UCSD-AML1 (cell line): ENCODE results near the gene ILDR1.
A peak's percentile ranks its signal among the peaks of the same experiment; 100 is the strongest.
"Not testable (repeated sequence)": the region's sequence is repeated elsewhere in the genome, so short reads cannot be mapped to it uniquely, and the experiment has no call there.

Experiments used
- DNase-seq: peaks from one replicate; lab custom pipeline; 2025; ENCODE audit not compliant: unreplicated experiment; lab: John Stamatoyannopoulos, UW

The ILDR1 gene

DNA sequence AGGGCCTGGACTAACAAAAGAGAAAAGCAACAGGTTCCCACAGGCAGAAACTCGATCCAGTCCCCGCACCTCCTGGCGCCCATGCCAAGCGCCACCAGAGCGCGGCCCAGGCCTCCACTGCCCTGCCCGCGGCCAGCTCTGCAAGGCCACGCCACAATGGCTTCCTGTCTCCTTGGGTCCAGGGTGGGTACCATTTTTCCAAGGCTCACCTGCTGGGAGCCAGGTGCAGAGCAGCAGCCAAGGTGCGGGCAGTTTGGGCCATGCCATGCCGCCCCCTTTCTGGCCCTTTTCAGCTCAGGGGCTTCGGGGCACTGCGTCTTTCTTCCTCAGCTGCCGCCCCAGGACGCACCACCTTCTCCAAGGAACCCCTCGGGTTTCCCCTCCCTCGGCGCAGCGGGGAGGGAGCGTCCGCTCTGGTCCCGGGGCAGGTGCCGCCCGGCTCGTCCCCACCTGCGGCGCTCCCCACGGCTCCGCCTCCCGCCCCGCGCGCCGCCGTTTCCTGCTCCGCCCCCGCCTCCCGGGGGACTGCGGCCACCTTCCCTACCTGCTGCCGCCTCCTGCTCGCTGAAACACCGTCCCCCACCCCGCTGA, at the start of gene ILDR1:
Gene ILDR1, minus strand, starts transcription at position 437 of the 591 bp plus-strand sequence. Its CDS starts 170 bp downstream, at position 267.
- DNase-seq, result no peak

DNA sequence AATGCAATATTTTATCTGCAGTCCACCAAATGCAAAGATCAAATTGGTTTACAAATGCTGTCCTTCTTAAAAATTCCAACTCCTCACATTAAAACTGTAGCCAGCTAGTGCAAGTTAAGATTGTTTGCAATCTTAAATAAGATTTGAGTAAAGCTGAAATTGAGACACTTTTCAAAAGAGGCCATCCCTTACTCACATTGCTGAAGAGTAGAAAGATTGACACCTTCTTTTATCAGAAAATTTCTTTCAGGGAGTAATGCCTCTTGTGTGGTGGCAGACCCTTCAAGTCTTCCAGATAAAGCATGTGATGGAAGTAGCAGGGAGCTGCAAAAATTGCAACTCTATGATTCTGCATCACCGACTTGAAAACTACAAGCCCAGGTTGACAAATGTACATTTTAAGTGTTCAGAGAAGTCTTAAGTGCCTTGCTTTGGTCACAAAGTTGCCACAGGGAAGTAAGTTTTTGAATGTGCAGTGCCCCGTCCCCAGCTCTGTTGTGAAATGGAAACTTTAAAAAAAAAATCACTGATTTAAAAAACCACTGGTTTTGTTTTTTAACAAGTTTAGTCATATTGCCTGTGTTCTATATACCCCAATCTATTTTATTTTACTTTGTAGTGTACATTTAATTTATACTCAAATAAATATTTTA, 45.7 kb upstream of the ILDR1 start:
- DNase-seq, result no peak

DNA sequence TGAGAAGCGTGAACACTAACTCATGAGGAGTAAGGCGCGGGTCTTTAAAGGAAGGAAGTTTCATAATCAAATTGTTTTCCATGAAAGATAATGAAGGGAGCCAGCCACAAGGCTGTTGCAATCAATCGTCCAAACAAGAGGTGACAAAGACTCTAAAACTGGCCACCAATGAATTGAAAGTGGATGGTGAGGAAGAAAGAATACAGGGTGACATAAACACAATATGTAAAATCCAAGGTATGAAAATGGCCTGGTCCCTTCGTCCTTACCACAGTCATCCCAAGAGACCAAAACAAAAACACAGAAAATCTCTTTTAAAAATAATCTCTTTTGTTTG, 45.1 kb upstream of the ILDR1 start:
- no peak for DNase-seq

DNA sequence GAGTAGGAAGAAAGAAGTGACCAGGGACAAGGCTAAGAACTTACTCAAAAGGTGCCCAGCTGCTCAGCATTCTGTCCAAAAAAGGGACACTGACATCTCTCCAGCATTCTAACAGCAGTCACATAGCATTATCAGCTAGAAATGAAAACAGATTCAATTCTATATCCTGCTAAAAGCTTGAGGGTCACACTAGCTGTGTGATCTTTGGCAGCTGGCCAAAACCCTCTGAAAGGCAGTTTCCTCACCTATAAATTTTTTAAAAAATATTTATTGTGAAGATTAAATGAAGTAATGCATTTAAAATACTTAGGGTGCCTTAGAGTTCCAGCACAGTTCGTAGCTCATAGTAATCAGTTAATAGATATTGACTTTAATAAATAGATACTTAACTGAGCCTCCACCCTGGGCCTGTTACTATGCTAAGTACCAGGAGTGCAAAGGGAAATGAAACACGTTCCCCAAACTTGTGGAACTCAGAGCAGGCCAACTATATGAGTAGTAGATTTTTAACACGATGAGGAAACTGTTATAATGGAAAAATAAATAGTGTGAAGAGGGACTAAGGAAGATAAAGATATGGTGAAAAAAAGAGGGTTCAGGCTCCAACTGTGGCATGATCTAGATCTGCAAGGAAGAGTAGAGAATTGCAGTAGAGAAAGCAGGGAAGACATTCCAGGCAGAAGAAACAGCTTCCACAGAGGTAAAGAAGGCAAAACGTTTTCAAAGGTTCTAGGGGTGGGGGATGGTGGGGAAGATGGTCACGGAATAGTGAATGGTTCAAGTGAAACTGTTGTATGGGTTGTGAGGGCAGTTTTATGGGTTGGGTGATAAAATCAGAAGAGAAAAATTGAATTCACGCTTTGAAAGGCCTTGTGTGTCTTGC, 44.5 kb upstream of the ILDR1 start:
- peak; percentile 23 for DNase-seq

DNA sequence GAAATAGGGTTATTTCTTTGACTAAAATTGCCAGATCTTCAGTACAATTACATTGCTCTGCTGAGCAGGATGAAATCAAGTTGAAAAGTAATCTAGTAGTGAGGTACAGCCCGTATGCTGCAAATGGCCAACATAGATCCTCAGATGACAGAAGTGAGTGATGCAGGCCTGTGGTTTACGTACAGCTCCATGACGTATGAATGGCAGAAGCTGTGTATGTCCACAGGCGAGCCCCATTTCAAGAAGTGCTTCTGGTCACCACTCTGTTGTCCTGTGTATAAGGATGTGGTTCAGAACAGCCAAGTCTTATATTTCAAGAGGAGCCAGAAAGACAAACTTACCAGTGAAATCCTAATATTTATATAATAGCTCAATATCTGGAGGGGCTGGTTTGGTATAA, 42.3 kb upstream of the ILDR1 start:
- DNase-seq, result no peak

DNA sequence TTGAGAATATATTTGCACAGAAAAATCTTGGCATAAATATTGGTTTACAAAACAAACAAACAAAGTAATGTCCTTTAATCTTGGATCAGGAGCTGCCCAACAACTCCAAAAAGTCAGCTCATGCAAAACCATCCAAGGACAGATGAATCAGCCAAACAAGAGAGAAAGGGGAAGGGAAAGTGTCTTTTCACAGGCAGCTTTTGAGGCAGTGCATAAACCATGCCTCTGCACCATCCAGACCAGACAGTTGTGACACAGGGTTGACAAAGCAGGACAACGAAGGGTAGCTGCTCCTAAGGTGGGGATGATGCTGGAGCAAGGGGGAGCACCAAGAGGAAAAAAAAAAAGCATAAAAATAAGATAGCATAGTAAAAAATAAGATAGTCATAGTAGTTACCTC, 41.9 kb upstream of the ILDR1 start:
- no peak for DNase-seq

DNA sequence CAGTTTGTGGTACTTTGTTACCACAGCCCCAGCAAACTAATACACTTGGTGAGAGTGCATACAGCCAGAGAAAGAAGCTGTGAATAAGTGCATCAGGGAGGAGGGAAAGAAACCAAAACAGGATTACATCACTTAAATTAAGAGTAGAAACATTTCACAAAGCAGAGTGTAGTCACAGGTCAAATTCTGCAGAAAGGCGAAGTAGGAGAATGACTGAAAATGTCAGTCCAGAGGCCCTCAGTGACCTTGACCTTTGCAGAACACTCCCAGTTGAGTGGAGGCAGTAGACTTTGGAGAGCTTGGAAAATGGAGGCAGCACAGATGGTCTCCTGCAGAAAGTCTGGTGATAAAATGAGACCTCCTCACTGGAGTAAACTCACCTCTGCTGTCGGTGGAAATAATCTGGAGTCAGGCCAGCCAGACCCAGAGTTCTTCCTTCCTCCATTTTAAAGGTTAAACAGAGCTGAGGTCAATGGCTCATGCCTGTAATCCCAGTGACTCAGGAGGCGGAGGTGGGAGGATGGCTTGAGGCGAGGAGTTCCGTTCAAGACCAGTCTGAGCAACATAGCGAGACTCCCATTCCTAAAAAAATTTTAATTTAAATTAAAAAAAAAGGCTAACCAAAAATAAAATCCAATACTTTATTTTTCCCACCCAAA, 38.1 kb upstream of the ILDR1 start:
- no peak for DNase-seq

DNA sequence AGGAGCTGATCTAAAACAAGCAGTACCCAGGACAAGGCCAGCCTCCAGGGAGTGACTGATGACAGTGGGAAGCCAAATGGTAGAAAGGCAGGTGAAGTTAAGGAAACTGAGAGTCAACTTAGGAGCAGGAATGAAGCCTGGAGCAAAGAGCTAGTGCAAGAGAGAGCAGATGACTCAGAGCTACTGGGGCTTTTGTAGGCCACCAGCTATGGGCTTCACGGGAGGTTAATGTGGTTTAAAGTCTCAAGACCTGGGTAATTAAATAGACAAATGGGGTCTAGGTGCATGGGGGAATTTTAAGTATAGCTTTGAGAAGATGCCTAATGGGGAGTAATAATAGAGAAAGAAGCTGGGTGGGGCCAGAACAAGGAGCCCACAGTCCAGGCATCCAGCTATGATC, 36.2 kb upstream of the ILDR1 start:
- no peak for DNase-seq

DNA sequence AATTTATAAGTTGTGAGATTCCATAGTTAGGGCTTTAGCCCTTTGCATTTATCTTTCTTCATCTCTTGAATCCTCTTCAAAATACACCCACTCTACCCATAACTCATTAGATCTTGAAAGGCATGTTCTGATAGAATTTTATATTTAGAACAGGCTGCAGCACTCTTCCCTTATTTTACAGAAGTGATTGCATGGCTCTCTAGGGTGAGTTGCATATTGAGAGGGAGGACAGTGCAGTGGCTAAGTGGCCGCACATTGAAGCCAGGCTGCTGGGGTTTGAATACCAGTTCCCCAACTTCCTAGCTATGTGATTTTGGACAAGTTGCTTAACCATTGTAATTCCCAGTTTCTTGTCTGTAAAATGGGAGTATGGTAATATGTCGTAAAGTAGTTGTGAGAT, 35.6 kb upstream of the ILDR1 start:
- no peak for DNase-seq

DNA sequence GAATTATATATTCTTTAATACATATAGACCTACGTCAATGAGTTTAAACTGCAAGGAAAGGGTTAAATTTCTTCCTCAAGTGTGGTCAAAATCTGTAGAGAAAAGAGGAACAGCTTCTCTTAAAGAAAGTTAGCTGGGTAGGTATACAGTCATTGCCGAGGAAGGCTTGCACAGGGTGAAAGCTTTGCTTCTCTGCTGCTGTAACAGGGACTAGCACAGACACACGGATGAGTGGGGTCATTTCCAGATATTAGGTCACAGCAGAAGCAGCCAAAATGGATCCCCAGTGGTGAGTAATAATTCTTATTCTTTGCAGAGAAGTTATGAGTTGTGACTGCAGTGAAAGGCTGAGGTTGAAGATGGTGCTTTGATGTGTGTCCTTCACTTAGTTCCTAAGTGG, 33.2 kb upstream of the ILDR1 start, which contains the start of gene CD86:
Gene CD86, plus strand, starts transcription at position 148 of the 400 bp plus-strand sequence. Its CDS starts 128 bp downstream, at position 276.
- peak; percentile 14 for DNase-seq

DNA sequence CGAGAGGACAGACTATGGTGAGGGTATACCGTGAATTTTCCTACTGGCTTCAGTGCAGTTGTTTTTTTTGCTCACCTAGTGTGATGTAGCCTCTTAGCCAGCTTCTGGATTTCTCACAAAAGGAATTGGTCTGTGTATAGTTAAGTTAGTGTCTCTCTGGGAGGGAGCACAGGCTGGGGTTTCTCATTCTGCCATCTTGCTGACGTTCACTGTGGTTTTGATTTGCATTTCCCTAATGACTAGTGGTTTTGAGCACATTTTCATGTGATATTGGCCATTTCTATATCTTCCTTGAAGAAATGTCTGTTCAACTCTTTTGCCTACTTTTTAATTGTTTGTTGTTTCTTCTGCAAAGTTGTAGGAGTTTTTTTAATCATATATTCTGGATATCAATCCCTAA, 30.9 kb upstream of the ILDR1 start:
- no peak for DNase-seq

DNA sequence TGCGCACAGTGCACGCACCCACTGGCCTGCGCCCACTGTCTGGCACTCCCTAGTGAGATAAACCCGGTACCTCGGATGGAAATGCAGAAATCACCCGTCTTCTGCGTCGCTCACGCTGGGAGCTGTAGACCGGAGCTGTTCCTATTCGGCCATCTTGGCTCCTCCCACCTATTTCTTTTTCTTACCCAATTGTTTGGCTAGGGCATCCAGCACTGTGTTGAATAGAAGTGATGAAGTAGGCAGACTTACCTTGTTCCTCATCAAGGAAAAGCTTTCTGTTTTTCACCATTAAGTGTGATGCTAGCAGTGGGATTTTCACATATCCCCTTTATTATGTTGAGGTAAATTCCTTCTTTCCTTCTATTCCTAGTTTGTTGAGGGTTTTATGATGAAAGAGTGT, 25.7 kb upstream of the ILDR1 start:
- DNase-seq, result not testable (repeated sequence)

DNA sequence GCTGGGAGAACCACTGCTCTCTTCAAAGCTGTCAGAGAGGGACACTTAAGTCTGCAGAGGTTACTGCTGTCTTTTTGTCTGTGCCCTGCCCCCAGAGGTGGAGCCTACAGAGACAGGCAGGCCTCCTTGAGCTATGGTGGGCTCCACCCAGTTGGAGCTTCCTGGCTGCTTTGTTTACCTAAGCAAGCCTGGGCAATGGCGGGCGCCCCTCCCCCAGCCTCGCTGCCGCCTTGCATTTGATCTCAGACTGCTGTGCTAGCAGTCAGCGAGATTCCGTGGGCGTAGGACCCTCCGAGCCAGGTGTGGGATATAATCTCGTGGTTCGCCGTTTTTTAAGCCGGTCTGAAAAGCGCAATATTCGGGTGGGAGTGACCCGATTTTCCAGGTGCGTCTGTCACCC, 25.2 kb upstream of the ILDR1 start:
- not testable (repeated sequence) for DNase-seq

DNA sequence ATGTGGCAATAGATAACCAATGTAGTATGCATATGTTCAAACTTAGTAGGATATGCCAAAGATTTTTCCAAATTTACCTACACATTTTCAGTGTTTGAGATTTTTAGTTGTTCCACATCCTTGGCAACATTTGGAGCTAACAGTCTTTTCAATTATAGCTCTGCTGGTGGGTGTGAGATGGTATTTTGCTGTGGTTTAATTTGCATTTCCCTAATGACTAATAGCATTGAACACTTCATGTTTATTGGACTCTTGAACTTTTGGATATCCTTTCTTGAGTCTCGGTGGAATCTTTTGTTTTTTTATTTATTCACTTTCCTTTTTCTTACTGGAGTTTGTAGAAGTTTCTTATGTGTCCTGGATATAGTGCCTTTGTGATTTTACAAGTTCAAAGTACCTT, 11.0 kb upstream of the ILDR1 start:
- DNase-seq, result no peak

DNA sequence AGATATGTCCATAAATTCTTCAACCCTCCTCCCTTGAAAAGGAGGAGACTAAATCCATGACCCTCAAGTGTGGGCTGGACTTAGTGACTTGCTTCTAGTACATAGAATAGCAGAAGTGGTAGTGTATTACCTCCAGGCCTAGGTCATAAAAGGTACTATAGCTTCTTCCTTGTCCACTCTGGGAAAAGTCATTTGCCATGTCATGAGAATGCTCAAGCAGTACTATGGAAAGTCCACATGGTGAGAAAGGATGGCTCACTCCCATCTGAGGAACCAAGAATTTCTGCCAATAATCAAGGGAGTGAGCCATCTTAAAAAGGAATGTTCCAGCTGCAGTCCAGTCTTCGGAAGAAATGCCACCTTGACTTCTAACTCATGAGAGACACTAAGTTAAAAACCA, 10.5 kb upstream of the ILDR1 start:
- no peak for DNase-seq

DNA sequence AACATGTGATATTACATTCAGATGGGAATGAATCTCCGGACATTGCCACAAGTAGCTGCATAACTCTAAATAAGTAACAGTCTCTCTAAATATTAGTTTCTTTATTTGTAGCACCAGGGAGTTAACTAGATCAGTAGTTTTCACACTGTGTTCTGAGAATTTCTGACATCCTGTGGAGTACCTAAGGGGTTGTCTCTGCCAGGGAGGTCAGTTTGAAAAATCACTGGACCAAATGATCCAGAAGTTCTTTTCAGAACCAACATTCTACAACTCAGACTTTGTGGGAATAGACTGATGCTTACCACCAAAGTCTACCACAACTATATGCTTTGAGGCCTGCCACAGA, 9.0 kb upstream of the ILDR1 start:
- DNase-seq, result no peak

DNA sequence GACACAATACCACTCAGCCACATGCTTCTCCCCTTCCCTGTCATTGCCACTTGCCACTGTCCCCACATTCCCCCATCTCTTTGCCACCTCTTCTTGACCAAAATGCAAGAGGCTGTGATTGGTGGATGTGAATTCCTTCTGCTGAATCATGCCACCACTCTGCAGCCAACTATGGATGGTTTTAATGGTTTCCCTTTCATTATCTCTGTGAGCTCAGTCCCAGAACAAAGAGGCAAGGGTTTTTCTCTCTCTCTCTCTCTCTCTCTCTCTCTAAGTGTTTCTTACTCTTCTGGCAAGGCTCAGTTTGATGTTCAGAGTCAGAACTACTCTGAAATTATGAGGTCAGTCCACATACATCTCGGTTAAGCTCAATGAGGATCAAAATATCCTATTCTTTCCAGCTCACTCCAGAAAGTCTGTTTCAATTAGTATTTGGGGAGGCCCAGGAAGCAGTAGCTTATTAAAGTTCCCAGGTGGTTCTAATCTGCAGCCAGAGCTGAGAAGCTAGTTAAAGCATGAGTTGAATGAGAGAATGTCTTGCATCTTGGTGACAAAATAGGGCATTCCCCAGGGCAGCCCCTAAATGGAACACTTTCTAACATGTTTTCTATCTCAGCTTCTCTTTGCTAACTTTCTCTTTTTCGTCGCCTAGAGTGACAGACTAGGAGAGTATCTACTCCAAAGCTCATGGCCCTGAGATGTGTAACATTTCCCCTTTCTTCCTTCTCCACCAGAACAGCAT, 8.5 kb upstream of the ILDR1 start:
- no peak for DNase-seq

DNA sequence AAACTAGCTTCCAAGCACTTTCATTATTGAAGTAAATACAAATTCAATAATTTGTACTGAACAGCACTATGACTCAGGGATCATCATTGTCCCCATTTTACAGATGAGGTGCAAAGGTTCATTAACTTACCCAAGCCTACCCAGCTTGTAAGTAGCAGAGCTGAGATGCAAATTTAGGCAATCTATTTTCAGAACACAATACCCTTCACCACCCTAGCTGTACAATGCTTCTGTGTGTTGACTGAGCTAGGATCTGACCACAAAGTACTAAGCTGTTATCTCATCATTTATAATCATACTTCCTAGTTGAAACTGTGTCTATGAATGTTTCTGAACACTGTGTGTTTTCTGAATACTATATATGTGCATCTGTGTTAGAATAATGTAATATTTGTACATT, 3.2 kb upstream of the ILDR1 start:
- no peak for DNase-seq

DNA sequence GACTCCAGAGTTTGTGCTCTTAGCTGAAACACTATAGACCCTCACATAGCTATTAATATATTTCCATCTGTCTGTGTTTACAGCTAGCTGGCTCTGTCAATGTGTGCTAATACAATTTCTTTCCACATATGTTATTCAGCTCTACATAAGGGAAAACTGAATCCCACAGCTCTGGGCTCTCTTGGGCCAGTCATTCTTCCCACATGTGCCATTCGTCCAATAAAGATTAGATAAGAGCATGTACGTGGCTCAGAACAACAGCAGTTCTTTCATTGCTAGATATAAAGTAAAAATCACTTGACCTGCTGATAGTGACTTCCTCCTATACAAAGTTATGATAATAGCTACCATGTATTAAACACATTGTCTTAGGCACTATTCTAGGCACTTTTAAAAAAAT, 2.8 kb upstream of the ILDR1 start:
- DNase-seq, result no peak

DNA sequence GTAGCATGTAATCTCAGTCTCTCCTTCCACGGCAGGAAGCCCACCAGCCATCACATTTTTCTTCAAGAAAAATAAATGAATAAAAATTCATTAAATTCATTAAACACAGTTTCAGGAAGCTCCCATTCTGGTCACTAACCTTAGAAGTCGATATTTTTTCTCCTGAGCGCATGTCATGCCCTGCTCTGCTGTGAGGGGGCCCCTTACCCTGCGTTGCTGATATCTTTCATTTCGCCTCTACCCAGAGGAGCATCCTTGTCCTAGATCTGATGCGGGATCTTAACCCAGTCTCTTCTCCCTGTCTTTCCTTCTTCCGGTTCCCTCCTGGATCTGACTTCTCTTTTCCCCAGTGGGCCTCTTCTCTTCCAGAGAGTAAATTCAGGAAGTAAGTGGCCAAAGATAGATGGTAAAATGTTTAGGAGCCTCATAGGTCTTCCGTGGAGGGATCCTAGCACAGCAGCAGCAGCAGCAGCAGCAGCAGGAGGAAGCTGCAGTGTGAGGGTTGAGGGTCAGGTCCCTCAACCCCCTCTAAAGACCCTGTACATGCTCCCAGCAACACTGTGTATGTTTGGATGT, 1.4 kb upstream of the ILDR1 start:
- no peak for DNase-seq

DNA sequence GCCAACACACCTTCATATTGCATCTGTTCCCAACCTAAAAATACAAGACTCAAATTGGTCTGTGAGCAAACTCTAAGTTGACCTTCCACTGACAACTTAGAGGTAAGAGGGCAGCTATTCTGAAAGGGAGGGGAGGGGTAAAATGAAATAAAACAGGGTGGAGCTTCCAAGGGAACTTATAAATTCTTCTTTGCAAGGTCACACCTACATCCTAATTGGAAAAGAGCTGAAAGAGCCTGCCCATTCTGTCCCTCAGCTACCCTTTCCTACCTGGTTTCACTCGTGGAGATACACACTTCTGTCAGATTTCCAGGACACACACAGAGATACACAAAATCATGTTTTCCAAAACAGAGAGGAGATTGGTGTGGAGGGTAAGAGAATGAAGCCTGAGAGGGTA, 1.0 kb downstream of the ILDR1 start:
- no peak for DNase-seq
